Stimulated activated CD8-positive, alpha-beta memory T cell treated with anti-CD3 and anti-CD28 coated beads, Interleukin-4, amount 100 ng/mL, for 24 hours (primary cell): ENCODE measurements around the gene BCL7A.
"Not testable (repeated sequence)": the region's sequence is repeated elsewhere in the genome, so short reads cannot be mapped to it uniquely, and the experiment has no call there.

Experiments
- DNase-seq: peaks from one replicate; pipeline ENCODE4 v3.0.0-alpha.2; 2020; ENCODE audit warnings: low read depth

Gene BCL7A

DNA sequence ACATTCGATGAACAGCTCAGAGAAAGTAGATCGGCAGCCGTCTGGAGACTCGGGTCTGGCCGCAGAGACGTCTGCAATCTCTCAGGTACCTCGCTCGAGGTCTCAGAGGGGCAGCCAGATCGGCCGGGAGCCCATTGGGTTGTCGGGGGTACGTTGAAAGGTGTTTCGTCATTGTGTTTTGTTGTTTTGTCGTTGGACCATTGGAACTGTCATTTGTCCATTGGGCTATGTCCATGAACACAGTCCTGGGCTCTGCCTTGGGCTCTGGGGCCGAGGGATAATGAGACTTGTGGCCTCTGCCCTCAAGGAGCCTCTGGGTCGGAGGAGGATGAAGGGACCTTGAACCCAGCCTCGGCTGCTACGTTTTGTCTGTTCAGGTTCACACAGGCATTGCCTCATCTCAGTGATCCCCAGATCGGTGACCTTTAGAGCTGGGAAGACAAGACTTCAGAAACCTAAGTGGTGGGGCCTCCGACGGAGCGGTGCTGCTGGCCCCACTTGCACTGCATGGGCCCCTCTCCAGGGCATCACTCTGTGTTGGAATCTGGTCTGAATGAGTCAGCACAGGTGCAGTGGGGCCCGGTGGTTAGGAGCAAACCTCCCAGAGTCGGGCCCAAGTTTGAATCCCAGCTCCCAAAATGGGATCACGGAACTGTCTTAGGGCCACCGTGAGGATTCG lies 33.3 kb downstream of the BCL7A start:
- no peak for DNase-seq

- not testable (repeated sequence) for DNase-seq
These were observed 34.7 kb downstream of the BCL7A start for GRCh38 chr12:122056406-122056805.

GRCh38 chr12:122057007-122057735 lies 35.5 kb downstream of the BCL7A start:
- DNase-seq: no peak

GRCh38 chr12:122057769-122058168 lies 36.1 kb downstream of the BCL7A start:
- no peak for DNase-seq

DNA sequence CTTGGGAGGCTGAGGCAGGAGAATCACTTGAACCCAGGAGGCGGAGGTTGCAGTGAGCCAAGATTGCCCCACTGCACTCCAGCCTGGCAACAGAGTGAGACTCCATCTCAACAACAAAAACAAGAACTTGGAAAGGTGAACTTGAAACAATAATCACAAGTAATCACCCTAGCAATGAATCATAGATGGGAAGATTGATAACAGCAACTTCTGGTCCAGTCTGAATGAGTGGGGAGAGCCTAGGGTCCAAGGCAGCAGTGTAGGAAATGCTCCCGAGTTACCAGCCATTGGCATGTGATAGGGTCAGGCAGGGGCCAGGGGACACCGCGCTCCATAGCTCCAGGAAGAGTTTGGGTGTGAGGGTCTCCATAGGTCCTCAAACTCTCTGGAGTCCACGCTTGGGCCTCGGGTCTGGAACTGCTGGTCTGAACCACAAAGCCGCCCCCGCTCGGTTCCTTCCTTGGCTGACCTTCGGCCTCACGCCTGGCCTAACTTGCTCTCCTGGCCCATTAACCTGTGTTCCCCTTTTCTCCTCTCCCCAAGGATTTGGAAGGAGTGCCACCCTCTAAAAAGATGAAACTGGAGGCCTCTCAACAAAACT lies 37.0 kb downstream of the BCL7A start:
- DNase-seq: no peak

DNA sequence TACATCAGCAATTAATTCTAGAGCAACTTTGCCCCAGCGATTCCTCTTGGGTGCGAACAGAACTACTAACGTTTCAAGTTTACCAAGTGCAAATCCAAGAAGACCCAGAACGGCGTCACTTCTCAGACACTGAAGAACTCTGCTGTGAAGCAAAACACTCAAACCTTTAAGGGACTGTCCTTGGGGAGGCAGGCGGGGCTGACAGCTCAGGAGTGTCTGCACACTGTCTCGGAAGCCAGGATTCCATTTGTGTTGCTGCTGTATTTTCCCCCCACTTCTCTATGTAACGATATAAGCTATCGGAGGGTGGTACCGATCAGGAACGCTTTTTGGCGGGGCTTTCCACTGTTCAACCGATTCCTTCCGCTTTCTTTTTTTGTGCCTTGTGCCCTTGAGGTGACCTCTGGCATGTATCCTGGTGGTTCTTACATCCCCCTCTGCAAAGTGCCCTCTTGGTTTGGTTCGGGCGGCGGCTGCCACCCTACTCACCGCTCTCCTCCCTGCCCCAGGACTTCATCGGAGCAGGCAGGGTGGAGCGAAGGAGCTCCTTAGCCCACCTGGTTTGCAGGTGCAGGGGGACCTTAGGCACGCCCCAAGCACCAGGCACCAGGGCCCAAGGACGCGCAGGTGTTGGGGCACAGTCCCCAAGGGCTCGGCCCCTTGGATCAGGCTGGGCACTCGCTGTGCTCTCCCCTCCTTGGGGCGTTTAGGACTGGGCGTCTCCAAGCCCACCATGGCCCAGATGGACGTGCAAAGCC lies 37.7 kb downstream of the BCL7A start:
- no peak for DNase-seq

GRCh38 chr12:122060081-122060501 lies 38.4 kb downstream of the BCL7A start:
- no peak for DNase-seq

- no peak for DNase-seq
These were observed 39.6 kb downstream of the BCL7A start for GRCh38 chr12:122061253-122061652.

GRCh38 chr12:122062832-122063693 lies 41.4 kb downstream of the BCL7A start:
- DNase-seq: no peak

- DNase-seq: no peak
These were observed 42.0 kb downstream of the BCL7A start for GRCh38 chr12:122063694-122064024.

GRCh38 chr12:122064025-122064777 lies 42.5 kb downstream of the BCL7A start:
- no peak for DNase-seq

DNA sequence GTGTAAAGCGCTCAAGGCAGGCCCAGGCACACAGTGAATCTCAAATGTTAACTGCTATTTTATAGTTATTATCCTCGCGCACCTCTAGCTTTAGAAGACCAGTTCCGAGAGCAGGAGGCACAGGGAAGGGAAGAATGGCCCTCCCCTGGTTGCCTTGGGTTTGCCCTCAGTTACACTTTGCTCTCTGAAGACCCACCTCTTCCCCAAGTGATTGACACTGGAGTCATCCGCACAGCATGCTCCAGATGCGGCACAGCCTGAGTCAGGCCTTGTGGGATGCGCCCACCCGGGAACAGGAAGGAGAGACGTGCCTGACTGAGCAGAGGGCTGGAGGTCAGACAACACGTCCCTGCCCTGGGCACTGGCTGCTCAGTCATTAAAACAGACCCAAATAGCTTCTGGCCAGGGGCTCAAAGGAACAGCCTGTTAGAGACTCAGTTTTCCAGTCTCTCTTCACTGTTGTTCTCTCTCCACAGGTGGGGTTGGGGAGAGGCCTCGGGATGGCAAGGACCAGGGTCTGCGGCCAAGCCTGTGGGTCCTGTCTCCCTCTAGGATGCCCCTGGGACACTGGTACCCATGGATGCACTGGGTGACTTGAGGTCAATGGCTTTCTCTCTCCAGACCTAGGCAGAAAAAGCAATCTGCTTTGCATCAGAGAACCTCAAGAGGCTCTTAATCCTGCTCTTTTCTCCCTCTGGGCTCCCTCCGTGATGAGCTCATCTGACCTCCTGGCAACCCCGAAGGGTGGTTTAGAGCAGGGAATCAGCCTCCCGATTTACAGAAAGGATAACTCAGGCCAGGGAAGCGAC lies 43.3 kb downstream of the BCL7A start:
- DNase-seq: no peak

GRCh38 chr12:122067548-122067947 lies 45.9 kb downstream of the BCL7A start:
- no peak for DNase-seq

DNA sequence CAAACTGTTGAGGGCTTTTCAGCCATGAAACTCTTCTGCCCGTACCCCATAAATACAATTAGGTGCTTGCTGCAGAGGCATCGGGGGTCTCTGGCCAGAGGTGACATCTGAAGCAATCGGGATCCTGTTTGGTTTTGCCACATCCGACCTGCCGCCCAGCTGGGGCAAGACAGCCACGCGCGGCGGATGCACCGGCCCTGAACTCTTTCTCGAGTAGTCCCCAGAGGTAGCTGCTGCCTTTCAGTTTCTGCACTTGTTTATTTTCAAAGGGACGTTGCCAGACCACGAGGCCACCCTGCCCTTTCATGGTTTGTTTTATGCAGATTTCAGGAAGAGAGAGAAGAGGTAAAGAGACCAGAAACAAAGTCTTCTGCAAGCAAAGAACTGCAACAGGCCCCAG lies 46.3 kb downstream of the BCL7A start:
- no peak for DNase-seq

- no peak for DNase-seq
These were observed 50.6 kb downstream of the BCL7A start for GRCh38 chr12:122072031-122072970.

DNA sequence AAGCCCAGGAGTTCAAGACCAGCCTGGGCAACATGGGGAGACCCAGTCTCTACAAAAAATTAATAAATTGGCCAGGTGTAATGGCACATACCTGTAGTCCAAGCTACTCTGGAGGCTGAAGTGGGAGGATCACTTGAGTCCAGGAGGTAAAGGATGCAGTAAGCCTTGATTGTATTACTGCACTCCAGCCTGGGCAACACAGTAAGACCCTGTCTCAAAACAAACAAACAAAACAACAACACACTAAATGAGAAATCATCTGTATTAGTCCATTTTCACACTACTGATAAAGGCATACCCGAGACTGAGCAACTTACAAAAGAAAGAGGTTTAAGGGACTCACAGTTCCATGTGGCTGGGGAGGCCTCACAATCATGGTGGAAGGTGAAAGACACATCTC lies 52.1 kb downstream of the BCL7A start:
- DNase-seq: no peak

GRCh38 chr12:122076743-122077495 lies 55.2 kb downstream of the BCL7A start:
- no peak for DNase-seq
